Lower leg skin (tissue), 3 donors: ENCODE measurements around the gene FILIP1L.

Source experiments
- POLR2A ChIP-seq, 2 donors: fragments of 450-650 bp; IDR thresholded peaks; one replicate each; pipeline ENCODE4 v1.6.1; 2016 to 2017; ENCODE audit warnings: antibody characterized with exemption in 2 of 2, mild to moderate bottlenecking in 1 of 2, moderate library complexity in 1 of 2
- TF ChIP-seq, protein P1 (sequence below), 3 donors: fragments of 450-650 bp; IDR thresholded peaks; one replicate each; pipeline ENCODE4 v1.5.1; 2016; ENCODE audit warnings: antibody characterized with exemption in 3 of 3, mild to moderate bottlenecking in 3 of 3, moderate library complexity in 2 of 3

DNA sequence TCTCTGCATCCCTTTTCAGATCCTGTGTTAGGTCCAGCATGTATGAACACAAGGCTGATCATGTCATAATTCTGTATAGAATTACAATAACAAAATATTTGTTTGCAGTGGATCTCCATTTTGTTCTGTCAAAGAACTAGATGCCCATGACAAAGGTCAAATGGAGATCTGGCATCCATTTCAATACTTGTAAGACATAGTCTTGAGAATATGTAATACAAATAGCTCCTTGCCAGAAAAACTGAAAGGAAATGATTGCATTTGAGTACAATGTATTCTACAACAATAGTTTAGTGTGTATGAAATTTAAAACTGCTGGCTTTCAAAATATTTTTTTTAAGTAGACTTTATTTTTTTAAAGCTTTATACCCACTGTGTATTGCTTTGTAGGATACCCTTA lies 195.6 kb downstream of the FILIP1L start:
- TF ChIP-seq, protein P1, sequence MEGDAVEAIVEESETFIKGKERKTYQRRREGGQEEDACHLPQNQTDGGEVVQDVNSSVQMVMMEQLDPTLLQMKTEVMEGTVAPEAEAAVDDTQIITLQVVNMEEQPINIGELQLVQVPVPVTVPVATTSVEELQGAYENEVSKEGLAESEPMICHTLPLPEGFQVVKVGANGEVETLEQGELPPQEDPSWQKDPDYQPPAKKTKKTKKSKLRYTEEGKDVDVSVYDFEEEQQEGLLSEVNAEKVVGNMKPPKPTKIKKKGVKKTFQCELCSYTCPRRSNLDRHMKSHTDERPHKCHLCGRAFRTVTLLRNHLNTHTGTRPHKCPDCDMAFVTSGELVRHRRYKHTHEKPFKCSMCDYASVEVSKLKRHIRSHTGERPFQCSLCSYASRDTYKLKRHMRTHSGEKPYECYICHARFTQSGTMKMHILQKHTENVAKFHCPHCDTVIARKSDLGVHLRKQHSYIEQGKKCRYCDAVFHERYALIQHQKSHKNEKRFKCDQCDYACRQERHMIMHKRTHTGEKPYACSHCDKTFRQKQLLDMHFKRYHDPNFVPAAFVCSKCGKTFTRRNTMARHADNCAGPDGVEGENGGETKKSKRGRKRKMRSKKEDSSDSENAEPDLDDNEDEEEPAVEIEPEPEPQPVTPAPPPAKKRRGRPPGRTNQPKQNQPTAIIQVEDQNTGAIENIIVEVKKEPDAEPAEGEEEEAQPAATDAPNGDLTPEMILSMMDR (IDR thresholded peaks at IDR 0.05), result no peak
- no peak for TF ChIP-seq POLR2A (IDR thresholded peaks at IDR 0.05)
